ENCODE measurements around the gene ALKBH1.
"Not testable (repeated sequence)": the region's sequence is repeated elsewhere in the genome, so short reads cannot be mapped to it uniquely, and the experiment has no call there.

ALKBH1 gene

GRCh38 chr14:77707724-77708408, at the start of gene ALKBH1, which contains the start of gene SLIRP:
TSS of gene ALKBH1 (minus strand) at chr14:77708023. CDS start at chr14:77708004, 19 bp downstream.
TSS of gene SLIRP (plus strand) at chr14:77708103. CDS start at chr14:77708112, 9 bp downstream.
- peak; percentile 73 for DNase-seq (ENCODE audit: low spot score)

DNA sequence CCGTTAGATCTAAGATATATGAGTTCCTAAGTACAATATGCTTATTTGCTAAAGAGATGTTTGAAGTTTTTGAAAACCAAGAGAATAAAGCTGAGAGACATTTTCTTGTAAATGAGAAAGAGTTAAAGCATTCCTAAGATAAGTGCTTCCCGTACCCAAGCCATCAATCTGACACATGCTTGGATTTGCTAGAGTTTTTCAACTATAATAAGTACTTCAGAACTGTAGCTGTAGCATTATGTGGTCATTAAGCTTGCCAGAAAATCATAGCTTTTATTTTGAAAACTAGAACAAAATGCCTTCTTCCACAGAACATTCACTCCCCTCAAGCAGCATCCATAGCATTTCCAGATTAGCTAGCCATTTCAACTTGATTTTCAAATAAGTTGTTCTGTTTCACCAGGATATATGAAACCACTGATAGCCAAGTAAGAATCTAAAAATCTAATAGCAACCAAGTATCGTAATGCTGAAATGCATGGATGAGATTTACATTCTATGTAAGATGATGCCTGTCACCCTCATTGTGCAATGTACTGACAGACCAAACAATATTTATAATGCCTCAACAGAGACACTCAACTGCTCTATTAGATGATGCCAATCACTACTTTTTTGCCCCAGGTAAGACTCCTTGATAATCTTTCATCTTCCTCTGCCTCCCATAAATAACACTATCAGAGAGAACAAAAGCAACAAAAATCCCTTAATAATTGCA, 45.1 kb upstream of the ALKBH1 start:
- no peak for DNase-seq (ENCODE audit: low spot score)

- no peak for DNase-seq (ENCODE audit: low spot score)
Observed at GRCh38 chr14:77752266-77752665, 44.4 kb upstream of the ALKBH1 start.

GRCh38 chr14:77747425-77747824, 39.6 kb upstream of the ALKBH1 start:
- DNase-seq (ENCODE audit: low spot score): not testable (repeated sequence)

GRCh38 chr14:77746064-77746702, 38.4 kb upstream of the ALKBH1 start:
- no peak for DNase-seq (ENCODE audit: low spot score)

DNA sequence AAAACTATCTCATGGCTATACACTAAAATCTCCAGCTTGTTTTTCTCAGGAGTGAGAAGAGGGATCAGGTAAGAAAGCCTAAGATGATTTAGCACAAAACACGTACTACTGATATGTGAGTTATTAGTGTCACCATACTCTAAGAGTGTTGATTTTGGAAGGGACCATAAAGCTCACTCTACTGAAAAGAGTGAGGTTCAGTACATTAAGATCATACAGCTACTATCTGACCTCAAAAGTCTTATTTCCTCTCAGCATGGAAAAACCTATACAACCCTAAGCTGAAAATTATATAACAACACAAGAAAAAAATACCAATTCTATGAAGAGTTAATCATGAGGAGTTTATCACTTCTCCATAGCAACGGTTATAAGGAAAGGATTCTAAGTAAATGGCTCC, 33.6 kb upstream of the ALKBH1 start:
- DNase-seq (ENCODE audit: low spot score): no peak

GRCh38 chr14:77738559-77739250, 30.9 kb upstream of the ALKBH1 start:
- DNase-seq (ENCODE audit: low spot score): no peak

DNA sequence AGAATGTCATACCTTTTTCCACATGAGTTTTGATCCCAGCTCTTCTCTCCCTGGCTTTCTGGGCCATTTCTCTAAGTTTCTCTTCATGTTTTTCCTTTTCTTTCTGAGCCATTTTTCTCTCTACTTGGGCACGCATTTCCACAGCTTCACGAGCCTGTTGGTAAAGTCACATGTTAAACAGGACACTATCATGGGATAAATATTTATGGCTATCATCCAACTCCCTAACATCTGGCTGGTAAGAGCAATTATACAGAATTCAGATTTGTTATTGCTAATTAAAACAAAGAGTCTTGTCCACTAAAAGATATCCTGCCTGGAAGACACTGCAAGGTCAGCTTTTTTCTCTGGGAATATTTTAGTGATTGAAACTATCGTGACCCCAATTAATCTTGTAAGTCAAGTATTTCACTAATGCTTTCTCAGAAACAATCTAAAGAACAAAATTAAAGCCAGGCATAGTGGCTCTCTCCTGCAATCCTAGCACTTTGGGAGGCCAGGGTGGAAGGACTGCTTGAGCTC, 23.2 kb upstream of the ALKBH1 start:
- DNase-seq (ENCODE audit: low spot score): no peak

GRCh38 chr14:77722301-77722700, 14.5 kb upstream of the ALKBH1 start:
- no peak for DNase-seq (ENCODE audit: low spot score)

DNA sequence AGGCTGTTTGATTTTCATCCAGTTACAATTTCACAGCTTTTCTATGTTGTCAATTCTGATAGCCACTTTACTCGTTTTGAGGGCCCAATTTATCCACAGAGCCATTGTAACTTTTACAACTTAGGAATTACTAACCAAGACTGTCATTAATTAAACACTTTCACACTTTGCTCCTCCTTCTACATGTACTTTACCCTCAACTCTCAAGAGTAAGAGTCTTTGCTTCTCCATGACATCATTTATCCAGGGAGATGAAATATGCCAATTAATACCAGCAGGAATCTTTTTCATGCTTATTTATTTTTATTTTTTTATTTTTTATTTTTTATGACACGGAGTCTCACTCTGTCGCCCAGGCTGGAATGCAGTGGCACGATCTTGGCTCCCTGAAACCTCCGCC, 13.6 kb upstream of the ALKBH1 start:
- DNase-seq (ENCODE audit: low spot score): no peak

DNA sequence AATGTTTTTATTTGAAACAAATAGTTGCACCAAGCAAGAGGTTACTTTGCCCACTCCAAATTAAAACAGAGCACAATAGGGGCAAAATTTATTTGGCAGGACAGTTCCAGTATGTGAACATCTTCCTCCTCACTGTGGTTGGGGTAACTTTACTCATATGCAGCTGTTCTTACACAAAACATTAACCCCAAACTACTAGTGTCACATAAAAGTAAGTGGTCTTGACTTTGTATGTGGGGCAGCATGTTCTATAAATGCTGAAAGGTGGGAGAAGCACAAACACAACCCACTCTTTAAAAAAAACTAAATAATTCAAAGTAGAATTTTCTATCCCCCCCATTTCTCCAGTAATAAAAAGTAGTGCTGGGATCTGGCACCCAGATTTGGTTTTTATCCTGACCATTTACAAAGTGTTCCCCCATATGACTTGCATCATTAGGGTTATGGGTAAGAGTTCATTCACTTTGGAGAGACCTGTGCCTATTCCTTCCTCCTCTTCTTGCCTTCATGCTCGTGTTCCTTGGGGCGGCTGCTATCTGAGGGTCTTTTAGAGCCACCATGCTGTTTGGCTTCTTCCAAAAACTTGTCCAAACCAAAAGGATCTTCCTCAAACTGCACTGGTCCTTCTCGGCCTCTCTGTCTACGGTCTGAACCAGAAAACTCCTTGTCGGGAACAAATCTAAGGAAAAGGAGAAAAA, 9.9 kb upstream of the ALKBH1 start:
- DNase-seq (ENCODE audit: low spot score): no peak

GRCh38 chr14:77714926-77715325, 7.1 kb upstream of the ALKBH1 start:
- no peak for DNase-seq (ENCODE audit: low spot score)

DNA sequence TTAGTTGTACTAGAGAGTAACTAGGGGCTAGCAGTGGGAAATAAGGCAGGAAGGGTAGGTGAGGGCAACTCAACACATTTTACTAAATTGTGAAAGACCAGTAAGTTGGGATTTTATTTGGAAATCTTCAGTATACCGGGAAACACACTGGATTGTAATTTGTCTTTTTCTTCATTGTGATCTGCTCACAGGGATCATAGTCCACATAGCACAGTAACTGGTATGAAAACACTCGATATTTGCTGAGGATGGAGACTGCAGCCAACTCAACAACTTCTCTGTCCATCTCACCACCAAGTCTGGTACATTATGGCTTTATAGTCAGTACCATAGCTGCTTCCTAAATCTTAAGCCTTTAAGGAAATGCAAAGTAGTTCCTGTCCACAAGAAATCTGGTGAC, 2.5 kb upstream of the ALKBH1 start:
- no peak for DNase-seq (ENCODE audit: low spot score)

DNA sequence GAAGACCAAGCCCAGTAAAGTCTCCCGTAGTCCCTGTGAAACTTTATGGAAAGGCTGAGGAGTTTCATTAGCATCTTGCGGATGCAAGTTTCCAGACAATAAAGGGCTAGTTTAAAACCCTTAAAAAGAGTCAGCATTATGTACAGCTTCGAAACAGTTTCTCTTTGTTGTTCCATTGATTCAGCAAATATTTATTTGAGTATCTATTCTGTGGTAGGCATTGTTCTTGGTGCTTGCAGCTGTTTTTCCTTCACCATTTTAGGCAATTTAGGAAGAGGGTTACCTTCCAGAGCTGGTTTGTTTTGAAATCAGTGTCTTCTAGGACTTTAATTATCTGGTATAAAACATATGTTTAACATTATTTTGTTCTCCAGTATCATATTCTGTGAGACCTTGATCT, 1.6 kb upstream of the ALKBH1 start:
- no peak for DNase-seq (ENCODE audit: low spot score)

DNA sequence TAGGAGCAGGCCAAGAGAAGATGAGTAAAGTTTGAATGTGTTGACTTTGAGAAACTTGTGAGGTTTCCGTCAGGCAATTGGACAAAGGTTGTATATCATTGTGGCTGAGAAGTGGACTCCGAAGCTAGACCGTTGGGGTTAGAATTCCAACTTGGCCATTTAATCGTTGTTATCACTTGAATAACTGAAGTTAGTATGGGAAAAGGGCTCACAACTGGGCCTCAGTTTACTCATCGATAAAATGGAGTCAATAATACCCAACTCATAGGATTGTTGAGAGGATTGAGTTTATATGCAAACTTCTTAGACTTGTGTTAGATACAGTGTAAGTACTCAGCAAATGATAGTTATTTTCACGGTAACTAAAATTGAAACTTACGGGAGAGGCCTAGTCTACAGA, 926 bp upstream of the ALKBH1 start:
- DNase-seq (ENCODE audit: low spot score): no peak

DNA sequence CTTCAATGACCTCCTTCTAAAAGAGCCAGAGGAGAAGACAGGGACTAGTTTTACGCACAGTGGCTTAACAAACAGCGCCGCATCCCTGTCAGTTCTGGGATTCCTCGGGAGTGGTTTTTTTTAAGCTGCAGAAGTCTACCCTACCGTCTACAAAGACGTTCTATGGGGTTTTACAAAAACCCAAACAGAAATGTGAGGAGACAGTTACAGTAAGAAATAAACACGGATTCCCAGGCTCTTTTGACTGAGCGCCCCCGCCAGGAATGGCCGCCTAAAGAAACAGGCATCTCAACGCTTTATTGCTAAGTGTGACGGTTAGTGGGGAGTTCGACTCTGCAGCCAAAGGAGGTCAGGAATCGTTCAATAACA, 484 bp downstream of the ALKBH1 start:
- peak; percentile 19 for DNase-seq (ENCODE audit: low spot score)

GRCh38 chr14:77691259-77691658, 16.6 kb downstream of the ALKBH1 start:
- DNase-seq (ENCODE audit: low spot score): no peak

GRCh38 chr14:77682158-77682553, 25.7 kb downstream of the ALKBH1 start:
- DNase-seq (ENCODE audit: low spot score): no peak

GRCh38 chr14:77681196-77682157, 26.3 kb downstream of the ALKBH1 start:
- no peak for DNase-seq (ENCODE audit: low spot score)

DNA sequence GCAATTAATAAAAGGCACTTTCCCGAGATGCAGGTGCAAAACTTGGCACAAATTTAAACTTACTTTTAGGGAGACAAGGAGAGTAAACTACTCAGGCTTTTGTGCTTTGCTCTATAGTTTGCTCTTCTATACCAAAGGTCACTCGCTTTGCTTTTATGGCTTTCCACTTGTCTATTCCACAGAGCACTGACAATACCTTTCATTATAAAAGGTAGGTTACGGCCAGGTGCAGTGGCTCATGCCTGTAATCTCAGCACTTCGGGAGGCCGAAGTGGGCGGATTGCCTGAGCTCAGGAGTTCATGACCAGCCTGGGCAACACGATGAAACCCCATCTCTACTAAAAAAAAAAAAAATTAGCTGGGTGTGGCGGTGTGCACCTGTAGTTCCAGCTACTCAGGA, 32.9 kb downstream of the ALKBH1 start:
- no peak for DNase-seq (ENCODE audit: low spot score)

DNA sequence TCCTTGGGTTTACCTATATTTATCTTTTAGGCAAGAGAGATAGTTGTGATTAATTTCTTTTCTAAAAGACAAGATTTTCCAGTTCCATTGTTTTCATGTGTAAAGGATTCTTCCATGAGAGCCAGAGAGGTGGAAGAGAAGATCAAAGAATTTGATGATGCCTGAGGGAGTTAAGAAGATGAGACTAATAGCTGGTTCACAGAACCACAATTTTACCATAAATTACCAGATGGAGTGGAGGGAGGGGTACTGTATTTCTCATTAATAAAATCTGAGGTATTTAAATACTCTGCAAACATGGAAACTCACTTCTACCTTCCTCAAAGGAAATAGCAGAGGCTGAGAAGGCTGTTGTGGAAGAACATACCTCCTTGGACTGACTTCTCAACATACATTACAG, 34.6 kb downstream of the ALKBH1 start:
- DNase-seq (ENCODE audit: low spot score): no peak

Data from HuH-7.5 (cell line).